HepG2 (cell line): ENCODE results near the gene PRKN. TPM values are rescaled to one million over a fixed set of nuclear protein-coding genes. Genes with fewer than 3 reads are reported as not detected.

Source experiments
- ATAC-seq: fragments of 200-7000 bp; cut with Tn5 transposase; 3 replicates; pipeline ENCODE4 v1.9.1; 2020; ENCODE audit warnings: mild to moderate bottlenecking, moderate library complexity
- BruUV-seq: library from RNA; stranded (reverse); fragments of 400-500 nt; replicated peaks from 2 replicates; lab custom pipeline; 2021; lab: Mats Ljungman, UMichigan
- CTCF ChIA-PET: fragments of 300-600 bp; formaldehyde crosslinking; extraction: SDS; loops from one replicate; lab custom pipeline; 2021; ENCODE audit warnings: low total read pairs, inconsistent platforms, low intra/inter-chr PET ratio; lab: Yijun Ruan, JAX
- POLR2A ChIA-PET: fragments of 350-600 bp; sonication (Branson Sonifier 250); formaldehyde crosslinking; loops from one replicate; lab custom pipeline; 2020; ENCODE audit warnings: antibody characterized with exemption, inconsistent platforms; lab: Yijun Ruan, JAX
- DNase-seq: peaks from one replicate; pipeline ENCODE4 v3.0.0-alpha.2; 2015; ENCODE audit warnings: low spot score
- FAIRE-seq: peaks from 3 replicates; lab custom pipeline; 2011; peaks lifted over from hg19 to GRCh38; lab: Jason Lieb, UNC
- H2AFZ ChIP-seq: one replicate; pipeline ENCODE4 v1.6.1; 2011; ENCODE audit warnings: low read length, inconsistent platforms
- H3K27ac ChIP-seq: fragments of 300-600 bp; 3 replicates; pipeline ENCODE4 v1.8.0; 2011; ENCODE audit warnings: mixed run types, mild to moderate bottlenecking, mixed read lengths, low read length, inconsistent platforms; ENCODE audit not compliant: insufficient read depth; ENCODE audit errors: extremely low read length
- H3K27me3 ChIP-seq, 2 experiments: fragments of 200-600 bp in 1 of 2; 2 replicates in 1 of 2; 3 replicates in 1 of 2; pipeline versions ENCODE4 v1.6.0 to v1.8.0; 2011; ENCODE audit warnings: low read length in 2 of 2, mild to moderate bottlenecking in 2 of 2, moderate library complexity in 2 of 2, inconsistent platforms in 1 of 2; ENCODE audit not compliant: insufficient read depth in 2 of 2, control insufficient read depth in 1 of 2
- H3K36me3 ChIP-seq, 2 experiments: fragments of 200-600 bp in 1 of 2; replicated peaks in 1 of 2; 2 replicates in 1 of 2; 3 replicates in 1 of 2; pipeline versions ENCODE4 v1.5.1 to v1.8.0; 2011; ENCODE audit warnings: low read length in 2 of 2, inconsistent platforms in 1 of 2; ENCODE audit not compliant: insufficient read depth in 2 of 2, control insufficient read depth in 1 of 2
- H3K4me1 ChIP-seq: 2 replicates; pipeline ENCODE4 v1.5.1; 2012; ENCODE audit warnings: low read length, inconsistent platforms; ENCODE audit not compliant: insufficient read depth
- H3K4me2 ChIP-seq: 2 replicates; pipeline ENCODE4 v1.6.0; 2011; ENCODE audit warnings: low read depth, low read length, inconsistent platforms
- H3K4me3 ChIP-seq, 3 experiments: fragments of 200-600 bp in 1 of 3; sonication (generic), shearing (Covaris generic) in 1 of 3; replicated peaks in 1 of 3; 2 replicates each; pipeline ENCODE4 v1.5.1; 2011 to 2016; ENCODE audit warnings: low read length in 3 of 3, inconsistent platforms in 2 of 3, low read depth in 2 of 3, mild to moderate bottlenecking in 2 of 3, control low read depth in 1 of 3, mixed read lengths in 1 of 3; ENCODE audit not compliant: insufficient read depth in 1 of 3
- H3K79me2 ChIP-seq: one replicate; pipeline ENCODE4 v1.6.1; 2011; ENCODE audit warnings: low read length, inconsistent platforms; ENCODE audit not compliant: insufficient read depth
- H3K9ac ChIP-seq: 2 replicates; pipeline ENCODE4 v1.6.0; 2011; ENCODE audit warnings: mild to moderate bottlenecking, low read depth, low read length, inconsistent platforms; ENCODE audit not compliant: insufficient read depth
- H3K9me3 ChIP-seq: 2 replicates; pipeline ENCODE4 v1.5.1; 2012; ENCODE audit warnings: mild to moderate bottlenecking, low read length
- H4K20me1 ChIP-seq: 2 replicates; pipeline ENCODE4 v1.6.0; 2011; ENCODE audit warnings: inconsistent platforms, mild to moderate bottlenecking, low read length, moderate library complexity; ENCODE audit not compliant: insufficient read depth
- CSRNP1 ChIP-seq: sonication (generic); formaldehyde crosslinking; IDR thresholded peaks from 2 replicates; pipeline ENCODE4 v1.8.1; 2023; ENCODE audit warnings: mild to moderate bottlenecking, missing genetic modification reagents
- ELF3 ChIP-seq: IDR thresholded peaks from 2 replicates; pipeline ENCODE4 v1.6.1; 2016; ENCODE audit warnings: missing genetic modification reagents, missing compliant biosample characterization
- GRHL1 ChIP-seq: sonication (generic); formaldehyde crosslinking; conservative IDR thresholded peaks from 2 replicates; pipeline ENCODE4 v1.8.0; 2022; ENCODE audit warnings: missing genetic modification reagents
- NFAT5 ChIP-seq: sonication (generic); formaldehyde crosslinking; IDR thresholded peaks from 2 replicates; pipeline ENCODE4 v1.4.0; 2020; ENCODE audit warnings: missing genetic modification reagents
- NPAS2 ChIP-seq: sonication (generic); formaldehyde crosslinking; IDR thresholded peaks from 2 replicates; pipeline ENCODE4 v1.8.0; 2022; ENCODE audit warnings: mild to moderate bottlenecking, missing genetic modification reagents, borderline replicate concordance
- POLR2G ChIP-seq: fragments of 200-400 bp; formaldehyde crosslinking; IDR thresholded peaks from 2 replicates; pipeline ENCODE4 v1.6.1; 2018; ENCODE audit warnings: mild to moderate bottlenecking, low read depth, low read length, moderate library complexity
- SP5 ChIP-seq: IDR thresholded peaks from 2 replicates; pipeline ENCODE4 v1.6.1; 2016; ENCODE audit warnings: low read depth, borderline replicate concordance
- SRSF9 ChIP-seq: fragments of 200-400 bp; formaldehyde crosslinking; IDR thresholded peaks from 2 replicates; pipeline ENCODE4 v1.6.1; 2018; ENCODE audit warnings: borderline replicate concordance, mild to moderate bottlenecking, low read depth, low read length; ENCODE audit not compliant: insufficient read depth, poor library complexity, severe bottlenecking
- ZNF543 ChIP-seq: sonication (generic); formaldehyde crosslinking; IDR thresholded peaks from 2 replicates; pipeline ENCODE4 v1.4.0; 2020; ENCODE audit warnings: mild to moderate bottlenecking, missing genetic modification reagents
- ZNF615 ChIP-seq: sonication (generic); formaldehyde crosslinking; IDR thresholded peaks from 2 replicates; pipeline ENCODE4 v1.5.0; 2020; ENCODE audit warnings: mild to moderate bottlenecking, missing genetic modification reagents, borderline replicate concordance
- ZXDC ChIP-seq: sonication (generic); formaldehyde crosslinking; IDR thresholded peaks from 2 replicates; pipeline ENCODE4 v1.5.0; 2020; ENCODE audit warnings: mild to moderate bottlenecking, missing genetic modification reagents
- WGBS: methylation state at CpG from one replicate; pipeline ENCODE4 v1.1.6; 2017; ENCODE audit warnings: low lambda C conversion rate; 5-methylcytosine and 5-hydroxymethylcytosine counted together
- in situ Hi-C: cut with HindIII; loops from 2 replicates; pipeline ENCODE4 v1.10.0; 2017; ENCODE audit warnings: low pct_unique_long_range_greater_than_20kb; ENCODE audit not compliant: extremely low pct_ligation_motif_present
- intact Hi-C: fragments of 100-400 bp; cut with micrococcal nuclease; formaldehyde crosslinking; loops from one replicate; pipeline ENCODE4 v1.10.0; 2022; ENCODE audit not compliant: unreplicated experiment
- polyA plus RNA-seq, 8 experiments: library from polyadenylated mRNA; depleted of rRNA in 3 of 8; stranded (reverse) in 7 of 8; unstranded in 1 of 8; fragments of >200 nt; fragmentation: Illumina TruSeq in 4 of 8; extraction: Trizol in 4 of 8; gene quantifications; 2 replicates each; pipeline versions ENCODE4 v1.2.1 to v1.2.3, GENCODE V29; 2011 to 2016; ENCODE audit warnings: low read depth in 4 of 8, missing spikeins in 1 of 8, mixed read lengths in 1 of 8; ENCODE audit not compliant: insufficient read depth in 1 of 8
- total RNA-seq, 5 experiments: library from RNA; depleted of rRNA; stranded (reverse); fragments of >200 nt; fragmentation: Illumina TruSeq; extraction: Trizol; gene quantifications; 2 replicates each; pipeline ENCODE4 v1.2.3, GENCODE V29; 2016; ENCODE audit warnings: low read depth in 1 of 5

PRKN gene
- total and polyA plus RNA-seq, 2 of the 13 experiments (the other 11 are each of a cell fraction or from before 2014, with no cell fraction given): 0.31 to 0.44 TPM

- TF ChIP-seq NPAS2 (CRISPR knock-in tag): no peak
- TF ChIP-seq ZNF543 (CRISPR knock-in tag): no peak
- TF ChIP-seq ELF3 (CRISPR knock-in tag): no peak
Measured at GRCh38 chr6:162123797-162124196, 603.8 kb downstream of the PRKN start (continued).

- Histone ChIP-seq H4K20me1 (no peaks in the 10 kb centered on the region), H3K9me3 (no peaks in the 10 kb centered on the region), H3K27me3 (no peaks in the 10 kb centered on the region), H3K4me3 (no peak overlapping the region), H3K9ac (no peak overlapping the region), H3K4me1 (no peaks in the 10 kb centered on the region), H3K4me2 (no peak overlapping the region), H2AFZ (no peak overlapping the region), H3K36me3 (no peaks in the 10 kb centered on the region), H3K27ac (no peak overlapping the region), H3K79me2 (no peaks in the 10 kb centered on the region)
- ATAC-seq: no peak
- ChIA-PET CTCF (no interaction called here), POLR2A (no interaction called here)
- in situ Hi-C loops (no loop called here), intact Hi-C loops (no loop called here)
- no TSS peak for BruUV-seq
- DNase-seq: no peak
- FAIRE-seq: no peak
- 71% methylated on average over 4 of the region's 4 CpGs for WGBS
- TF ChIP-seq POLR2G (no peak), GRHL1 (no peak), SRSF9 (no peak), SP5 (CRISPR knock-in tag) (no peak), NFAT5 (CRISPR knock-in tag) (no peak), ZXDC (CRISPR knock-in tag) (no peak), ZNF615 (CRISPR knock-in tag) (no peak), CSRNP1 (CRISPR knock-in tag) (no peak)
Measured at GRCh38 chr6:162119341-162119740, 608.2 kb downstream of the PRKN start.
